H9 (cell line): ENCODE data around the gene SF3B1. TPM values are rescaled to one million over a fixed set of nuclear protein-coding genes. Genes with fewer than 3 reads are reported as not detected.

ENCODE experiments used
- DNase-seq: peaks from one replicate; pipeline ENCODE4 v3.0.0-alpha.2; 2017
- H2AFZ ChIP-seq: one replicate; pipeline ENCODE4 v1.6.1; 2013; ENCODE audit warnings: mild to moderate bottlenecking, low read length, control low read depth, moderate library complexity
- H2AK5ac ChIP-seq: 2 replicates; pipeline ENCODE4 v1.6.1; 2013; ENCODE audit warnings: low read length, control low read depth, mixed read lengths; ENCODE audit not compliant: insufficient read length
- H2BK120ac ChIP-seq: one replicate; pipeline ENCODE4 v1.6.1; 2013; ENCODE audit warnings: low read depth, mild to moderate bottlenecking, low read length, control low read depth, inconsistent platforms; ENCODE audit not compliant: poor library complexity, severe bottlenecking
- H2BK12ac ChIP-seq: 2 replicates; pipeline ENCODE4 v1.6.1; 2013; ENCODE audit warnings: low read length, control low read depth, mixed read lengths, low read depth; ENCODE audit not compliant: insufficient read length
- H2BK15ac ChIP-seq: 2 replicates; pipeline ENCODE4 v1.6.1; 2013; ENCODE audit warnings: low read depth, low read length, control low read depth
- H2BK20ac ChIP-seq: one replicate; pipeline ENCODE4 v1.6.1; 2013; ENCODE audit warnings: low read depth, mild to moderate bottlenecking, low read length, control low read depth, inconsistent platforms; ENCODE audit not compliant: poor library complexity, severe bottlenecking
- H2BK5ac ChIP-seq: 2 replicates; pipeline ENCODE4 v1.6.1; 2013; ENCODE audit warnings: low read length, control low read depth, mixed read lengths; ENCODE audit not compliant: insufficient read length
- H3K14ac ChIP-seq: 2 replicates; pipeline ENCODE4 v1.6.1; 2013; ENCODE audit warnings: low read length, control low read depth; ENCODE audit not compliant: insufficient read depth
- H3K18ac ChIP-seq: 2 replicates; pipeline ENCODE4 v1.6.1; 2013; ENCODE audit warnings: low read depth, mild to moderate bottlenecking, mixed read lengths, low read length, control low read depth; ENCODE audit not compliant: insufficient read length
- H3K23ac ChIP-seq: 2 replicates; pipeline ENCODE4 v1.6.1; 2013; ENCODE audit warnings: low read length, control low read depth, mixed read lengths, low read depth; ENCODE audit not compliant: insufficient read length
- H3K23me2 ChIP-seq: 2 replicates; pipeline ENCODE4 v1.6.1; 2013; ENCODE audit warnings: low read depth, mild to moderate bottlenecking, mixed read lengths, low read length, control low read depth; ENCODE audit not compliant: insufficient read length, poor library complexity, severe bottlenecking
- H3K27ac ChIP-seq: 2 replicates; pipeline ENCODE4 v1.5.1; 2013; ENCODE audit warnings: low read length, control low read depth, mixed read lengths, low read depth; ENCODE audit not compliant: insufficient read length
- H3K27me3 ChIP-seq: 2 replicates; pipeline ENCODE4 v1.6.1; 2013; ENCODE audit warnings: low read length, control low read depth, inconsistent platforms; ENCODE audit not compliant: insufficient read depth
- H3K4ac ChIP-seq: 2 replicates; pipeline ENCODE4 v1.6.1; 2013; ENCODE audit warnings: low read depth, mild to moderate bottlenecking, control low read depth, inconsistent platforms, low read length, moderate library complexity
- H3K4me1 ChIP-seq: 2 replicates; pipeline ENCODE4 v1.6.1; 2013; ENCODE audit warnings: low read length, control low read depth, inconsistent platforms; ENCODE audit not compliant: insufficient read depth
- H3K4me2 ChIP-seq: 2 replicates; pipeline ENCODE4 v1.6.1; 2013; ENCODE audit warnings: low read length, control low read depth, mixed read lengths; ENCODE audit not compliant: insufficient read length, insufficient read depth
- H3K56ac ChIP-seq: 2 replicates; pipeline ENCODE4 v1.6.1; 2013; ENCODE audit warnings: low read depth, mild to moderate bottlenecking, mixed read lengths, low read length, control low read depth; ENCODE audit not compliant: insufficient read length
- H3K79me1 ChIP-seq: 2 replicates; pipeline ENCODE4 v1.6.1; 2013; ENCODE audit warnings: low read depth, mild to moderate bottlenecking, moderate library complexity, low read length, control low read depth, inconsistent platforms; ENCODE audit not compliant: insufficient read depth, poor library complexity, severe bottlenecking
- H3K79me2 ChIP-seq: 2 replicates; pipeline ENCODE4 v1.6.1; 2013; ENCODE audit warnings: low read length, control low read depth, inconsistent platforms; ENCODE audit not compliant: insufficient read depth
- H3K9ac ChIP-seq: 2 replicates; pipeline ENCODE4 v1.6.1; 2013; ENCODE audit warnings: low read length, control low read depth, mixed read lengths; ENCODE audit not compliant: insufficient read length; ENCODE audit errors: extremely low read depth
- H3K9me3 ChIP-seq: one replicate; pipeline ENCODE4 v1.6.1; 2013; ENCODE audit warnings: low read depth, low read length, inconsistent platforms; ENCODE audit not compliant: control insufficient read depth
- H3T11ph ChIP-seq: one replicate; pipeline ENCODE4 v1.6.1; 2013; ENCODE audit warnings: mild to moderate bottlenecking, low read length, control low read depth, inconsistent platforms
- H4K20me1 ChIP-seq: one replicate; pipeline ENCODE4 v1.6.1; 2013; ENCODE audit not compliant: control insufficient read depth, insufficient read length, insufficient read depth
- H4K5ac ChIP-seq: 2 replicates; pipeline ENCODE4 v1.6.1; 2013; ENCODE audit warnings: low read depth, mild to moderate bottlenecking, mixed read lengths, low read length, control low read depth; ENCODE audit not compliant: insufficient read length
- H4K8ac ChIP-seq: replicated peaks from 2 replicates; pipeline ENCODE4 v1.6.1; 2013; ENCODE audit warnings: low read length, control low read depth, mixed read lengths, low read depth; ENCODE audit not compliant: insufficient read length
- H4K91ac ChIP-seq: 2 replicates; pipeline ENCODE4 v1.6.1; 2013; ENCODE audit warnings: low read depth, mild to moderate bottlenecking, moderate library complexity, mixed read lengths, low read length, control low read depth; ENCODE audit not compliant: insufficient read length
- H3K27ac Mint-ChIP-seq, 3 experiments: 2 replicates in 2 of 3; 3 replicates in 1 of 3; pipeline ENCODE4 v1.8.0; 2020 to 2021; ENCODE audit warnings: mixed read lengths in 3 of 3, mild to moderate bottlenecking in 1 of 3, moderate library complexity in 1 of 3
- H3K27me3 Mint-ChIP-seq: 2 replicates; pipeline ENCODE4 v1.8.0; 2021; ENCODE audit warnings: low read depth, mild to moderate bottlenecking, moderate library complexity, mixed read lengths
- H3K36me3 Mint-ChIP-seq, 3 experiments: 2 replicates in 2 of 3; 3 replicates in 1 of 3; pipeline ENCODE4 v1.8.0; 2020 to 2021; ENCODE audit warnings: low read depth in 3 of 3, mixed read lengths in 3 of 3; ENCODE audit not compliant: insufficient read depth in 1 of 3
- H3K4me1 Mint-ChIP-seq, 2 experiments: 2 replicates each; pipeline ENCODE4 v1.8.0; 2020; ENCODE audit warnings: mixed read lengths in 2 of 2
- H3K4me3 Mint-ChIP-seq, 2 experiments: 2 replicates in 1 of 2; 3 replicates in 1 of 2; pipeline ENCODE4 v1.8.0; 2020 to 2021; ENCODE audit warnings: mild to moderate bottlenecking in 2 of 2, mixed read lengths in 2 of 2, moderate library complexity in 1 of 2
- H3K9me3 Mint-ChIP-seq, 2 experiments: 2 replicates in 1 of 2; 3 replicates in 1 of 2; pipeline ENCODE4 v1.8.0; 2020; ENCODE audit warnings: mild to moderate bottlenecking in 2 of 2, mixed read lengths in 2 of 2, moderate library complexity in 1 of 2
- CTCF ChIP-seq: fragments of 200-600 bp; sonication (generic); conservative IDR thresholded peaks from 3 replicates; pipeline ENCODE4 v1.8.0; 2021; ENCODE audit warnings: antibody characterized with exemption, mild to moderate bottlenecking
- WGBS: extraction: QIAGEN DNeasy Blood & Tissue Kit; methylation state at CpG from one replicate; pipeline ENCODE4 v1.1.7; 2013; ENCODE audit warnings: missing lambda C conversion rate, low lambda C conversion rate, mixed read lengths; ENCODE audit not compliant: insufficient read length; ENCODE audit errors: extremely low coverage; 5-methylcytosine and 5-hydroxymethylcytosine counted together
- total RNA-seq: library from RNA; stranded (reverse); gene quantifications from 2 replicates; pipeline ENCODE4 v1.2.1, GENCODE V29; 2021

SF3B1 gene
- total RNA-seq, 1 experiment from 2014 or later, result 278 TPM

- Histone ChIP-seq H3K23me2 (no peaks in the 10 kb centered on the region), H3K4me1 (no peaks in the 10 kb centered on the region; the same call in 1 of the 2 replicates), H3K27ac (no peak overlapping the region), H3T11ph (no peak overlapping the region), H3K18ac (no peak overlapping the region), H3K4ac (no peak overlapping the region), H3K79me1 (no peaks in the 10 kb centered on the region), H2BK20ac (no peak overlapping the region), H3K23ac (no peak overlapping the region), H2BK120ac (no peak overlapping the region), H4K8ac (no peak overlapping the region), H3K9me3 (no peaks in the 10 kb centered on the region), H2BK15ac (no peak overlapping the region), H2BK12ac (no peak overlapping the region), H4K5ac (no peak overlapping the region), H3K9ac (no peak overlapping the region), H2AK5ac (no peak overlapping the region), H4K20me1 (no peaks in the 10 kb centered on the region), H3K14ac (no peak overlapping the region), H3K79me2 (no peaks in the 10 kb centered on the region), H3K56ac (no peak overlapping the region), H2AFZ (no peak overlapping the region), H2BK5ac (no peak overlapping the region), H4K91ac (no peak overlapping the region), H3K4me2 (no peak overlapping the region), H3K27me3 (no peaks in the 10 kb centered on the region)
- Mint-ChIP-seq H3K36me3 (no peaks in the 10 kb centered on the region), H3K27me3 (no peaks in the 10 kb centered on the region), H3K27ac (0 out of 7 replicates have a peak overlapping the region, but pooled peaks of 1 of the 3 experiments have one; percentile 22), H3K9me3 (peaks cover 0 to 2% of the 10 kb centered on the region in 2 experiments; a peak in 1 of 5 replicates), H3K4me1 (peaks cover 8 to 11% of the 10 kb centered on the region in 2 experiments), H3K4me3 (no peak overlapping the region)
- no peak for DNase-seq
- WGBS, result no CpG with 5 or more reads among the region's 5 CpGs
- no peak for TF ChIP-seq CTCF
These were observed 65.4 kb downstream of the SF3B1 start for GRCh38 chr2:197369228-197369932.
